GM19239 (cell line): ENCODE results near the gene GGCX.
A peak's percentile ranks its signal among the peaks of the same experiment; 100 is the strongest.
"Not testable (repeated sequence)": the region's sequence is repeated elsewhere in the genome, so short reads cannot be mapped to it uniquely, and the experiment has no call there.

Experiments
- DNase-seq: peaks from one replicate; pipeline ENCODE4 v3.0.0; 2011; ENCODE audit warnings: low spot score; ENCODE audit not compliant: insufficient read length
- FAIRE-seq: peaks from 2 replicates; lab custom pipeline; 2011; peaks lifted over from hg19 to GRCh38; lab: Jason Lieb, UNC

The GGCX gene

GRCh38 chr2:85561280-85562212 lies at the start of gene GGCX:
Gene GGCX (minus strand): TSS chr2:85561493. CDS start chr2:85561428, 65 bp downstream.
- FAIRE-seq (peak; percentile 73), DNase-seq (peak; percentile 85)

GRCh38 chr2:85607268-85608215 lies 46.2 kb upstream of the GGCX start:
- FAIRE-seq (no peak), DNase-seq (no peak)

GRCh38 chr2:85606116-85606455 lies 44.8 kb upstream of the GGCX start:
- no peak for DNase-seq
- no peak for FAIRE-seq

- FAIRE-seq (no peak), DNase-seq (no peak)
Observed at GRCh38 chr2:85605406-85606115, 44.3 kb upstream of the GGCX start.

DNA sequence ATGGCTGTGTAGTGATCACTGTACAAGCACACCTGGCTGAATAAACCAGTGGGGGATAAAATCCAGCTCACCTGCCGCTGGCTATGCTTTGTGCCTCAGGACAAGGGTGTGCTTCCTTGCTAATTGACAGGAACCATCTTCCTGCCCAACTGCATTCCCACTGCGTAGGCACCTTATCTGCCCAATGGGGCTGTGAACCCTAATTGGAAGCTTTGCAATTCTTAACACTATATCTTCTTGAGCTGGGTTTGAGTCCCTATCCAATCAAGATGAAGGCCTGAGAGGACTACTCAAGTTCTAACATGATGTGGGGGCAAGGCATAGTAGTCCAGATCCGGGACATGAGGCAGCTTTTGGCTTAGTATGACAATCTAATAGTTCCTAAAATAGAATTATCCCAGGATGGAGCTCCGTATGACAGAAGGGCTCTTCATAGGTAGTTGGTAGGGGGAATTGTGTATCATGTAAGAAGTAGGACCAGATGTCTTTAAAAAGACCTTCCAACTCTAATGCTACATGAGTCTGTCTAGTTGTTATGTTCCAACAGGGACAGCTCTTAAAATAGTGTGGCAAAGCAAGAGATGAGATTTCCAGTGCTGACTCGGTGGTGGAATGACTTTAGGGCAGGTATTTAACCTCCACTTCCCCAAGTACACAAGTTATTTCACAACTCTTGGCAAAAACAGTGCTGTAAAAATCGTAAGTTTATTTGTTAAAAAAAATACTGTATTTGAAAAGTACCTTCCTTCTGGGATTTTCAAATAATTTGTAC lies 43.5 kb upstream of the GGCX start:
- FAIRE-seq (no peak), DNase-seq (no peak)

- not testable (repeated sequence) for DNase-seq, FAIRE-seq
Observed at GRCh38 chr2:85604133-85604444, 42.8 kb upstream of the GGCX start.

DNA sequence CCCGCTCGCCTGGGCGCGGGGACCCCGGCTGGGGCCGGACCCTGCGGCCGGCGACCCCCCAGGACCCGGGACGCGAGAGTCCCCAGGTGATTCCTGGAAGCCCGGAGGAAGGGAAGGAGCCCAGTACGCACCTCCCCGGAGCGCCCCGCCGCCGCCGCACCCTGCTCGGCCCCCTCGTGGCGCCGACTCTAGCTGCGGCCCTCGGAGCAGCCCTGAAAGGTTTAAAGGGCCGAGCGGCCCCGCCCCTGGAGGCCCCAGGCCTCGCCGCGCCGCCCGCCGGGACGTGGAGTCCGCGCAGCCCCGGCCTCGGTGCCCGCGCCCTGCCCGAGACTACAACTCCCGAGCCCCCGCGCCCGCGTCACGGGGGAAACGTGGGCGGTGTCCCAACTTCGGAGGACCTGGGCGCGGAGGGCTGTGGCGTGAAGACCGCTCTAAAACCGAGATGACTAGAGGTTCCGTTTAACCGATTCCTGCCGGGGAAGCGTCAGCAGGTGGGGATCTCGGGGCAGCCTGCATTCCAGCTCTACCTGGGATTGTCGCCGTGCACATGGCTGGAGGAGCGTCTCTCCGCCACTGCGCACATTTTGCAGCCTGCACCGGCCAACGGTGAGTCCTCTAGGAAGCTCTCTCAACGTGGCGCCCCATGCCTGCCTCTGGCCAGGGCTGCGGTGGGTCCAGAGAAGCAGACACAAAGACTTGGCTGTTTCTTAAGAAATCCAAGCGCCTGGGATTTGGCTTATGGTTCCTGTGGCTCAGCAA lies 41.4 kb upstream of the GGCX start, which contains the start of gene TMEM150A:
TSS of gene TMEM150A (minus strand) at position 223 of the 759 bp plus-strand sequence. CDS start 750 bp downstream, outside the sequence.
- peak; percentile 87 for FAIRE-seq
- DNase-seq: peak; percentile 86

DNA sequence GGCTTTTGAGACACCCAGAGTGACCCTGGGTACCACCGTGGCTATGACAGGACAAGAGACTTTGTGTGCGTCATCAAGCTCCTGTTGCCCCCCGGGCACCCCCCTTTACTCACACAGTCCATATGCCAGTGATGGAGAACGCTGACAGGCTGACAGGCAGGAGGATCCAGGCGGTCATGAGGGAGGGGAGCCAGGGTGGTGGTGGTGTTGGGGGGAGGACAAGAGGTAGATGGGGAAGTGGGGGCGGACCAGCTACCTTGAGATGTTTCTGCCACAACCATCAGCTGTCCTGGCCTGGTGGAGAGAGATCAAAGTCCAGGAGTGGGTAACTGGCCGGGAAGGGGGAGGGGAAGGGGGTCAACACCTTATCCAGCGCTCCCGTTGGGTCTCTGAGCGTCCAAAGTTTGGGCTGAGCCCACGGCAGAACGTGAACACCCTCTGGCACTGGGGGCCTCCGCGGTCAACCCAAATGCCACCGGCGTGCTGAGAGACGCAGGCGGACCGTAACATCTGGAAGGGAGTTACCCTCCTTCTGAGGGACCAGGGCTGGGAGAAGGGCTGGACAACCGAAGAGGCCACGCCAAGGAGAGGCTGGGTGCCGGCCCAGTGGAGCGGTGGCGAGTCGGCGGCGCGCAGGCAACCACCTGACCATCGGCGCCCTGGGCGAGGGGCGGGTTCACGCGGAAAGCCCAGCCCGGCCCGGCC lies 40.6 kb upstream of the GGCX start:
- FAIRE-seq (no peak), DNase-seq (no peak)

DNA sequence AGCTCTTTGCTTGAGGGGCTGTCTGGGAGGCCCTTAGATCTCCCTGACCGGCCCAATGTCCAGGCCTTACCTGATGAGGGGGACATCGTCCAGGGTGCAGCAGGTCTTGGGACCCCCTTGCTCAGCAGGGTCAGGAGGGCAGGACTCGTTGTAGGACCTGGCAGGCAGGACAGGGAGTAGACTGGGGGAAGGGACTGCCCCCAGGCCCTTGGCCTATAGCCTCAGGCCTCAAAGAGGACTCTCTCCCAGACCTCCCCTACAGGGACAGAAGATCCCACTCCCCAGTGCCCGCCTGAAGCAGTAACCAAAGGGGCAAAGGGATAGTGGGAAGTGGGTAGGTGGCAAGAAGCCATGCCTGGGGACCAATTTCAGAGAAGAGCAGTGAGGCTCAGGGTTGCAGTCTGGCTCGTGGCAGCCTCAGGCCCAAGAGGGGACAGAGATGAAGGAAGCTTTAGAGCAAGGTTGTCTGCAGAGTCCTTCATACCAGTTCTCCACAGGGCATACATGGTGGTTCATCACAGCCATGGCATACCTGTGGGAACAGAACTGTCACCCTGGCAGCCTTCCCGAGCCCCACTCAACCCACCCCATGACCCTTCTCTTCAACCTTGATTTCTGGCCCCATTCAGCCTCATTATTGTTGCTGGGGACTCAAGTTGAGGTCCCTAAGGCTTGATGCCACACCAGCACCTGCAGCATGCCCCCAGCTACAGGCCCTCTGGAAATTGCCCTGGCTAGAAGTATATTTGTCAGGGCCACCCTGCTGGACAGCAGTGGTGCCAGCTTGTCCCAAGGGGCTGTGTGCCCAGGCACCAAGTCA lies 39.9 kb upstream of the GGCX start:
- DNase-seq (no peak), FAIRE-seq (no peak)

DNA sequence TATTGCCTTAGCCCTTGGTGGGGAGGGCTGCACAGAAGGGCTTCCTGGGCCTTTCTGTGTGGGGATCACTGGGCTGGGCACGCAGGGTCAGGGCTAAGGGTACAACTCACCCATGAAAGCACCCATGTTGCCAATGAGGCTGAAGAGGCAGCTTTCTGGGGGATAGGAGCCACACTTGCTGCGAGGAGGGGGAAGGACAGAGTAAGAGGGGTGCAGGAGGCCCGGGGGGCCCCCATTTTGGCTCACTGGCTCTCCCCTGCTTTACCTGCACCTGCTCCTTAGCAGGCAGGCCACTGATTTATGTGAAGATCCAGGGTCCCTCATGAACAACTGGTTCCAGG lies 38.9 kb upstream of the GGCX start:
- no peak for DNase-seq
- no peak for FAIRE-seq

- FAIRE-seq: no peak
- no peak for DNase-seq
Observed at GRCh38 chr2:85599468-85600234, 38.4 kb upstream of the GGCX start.

DNA sequence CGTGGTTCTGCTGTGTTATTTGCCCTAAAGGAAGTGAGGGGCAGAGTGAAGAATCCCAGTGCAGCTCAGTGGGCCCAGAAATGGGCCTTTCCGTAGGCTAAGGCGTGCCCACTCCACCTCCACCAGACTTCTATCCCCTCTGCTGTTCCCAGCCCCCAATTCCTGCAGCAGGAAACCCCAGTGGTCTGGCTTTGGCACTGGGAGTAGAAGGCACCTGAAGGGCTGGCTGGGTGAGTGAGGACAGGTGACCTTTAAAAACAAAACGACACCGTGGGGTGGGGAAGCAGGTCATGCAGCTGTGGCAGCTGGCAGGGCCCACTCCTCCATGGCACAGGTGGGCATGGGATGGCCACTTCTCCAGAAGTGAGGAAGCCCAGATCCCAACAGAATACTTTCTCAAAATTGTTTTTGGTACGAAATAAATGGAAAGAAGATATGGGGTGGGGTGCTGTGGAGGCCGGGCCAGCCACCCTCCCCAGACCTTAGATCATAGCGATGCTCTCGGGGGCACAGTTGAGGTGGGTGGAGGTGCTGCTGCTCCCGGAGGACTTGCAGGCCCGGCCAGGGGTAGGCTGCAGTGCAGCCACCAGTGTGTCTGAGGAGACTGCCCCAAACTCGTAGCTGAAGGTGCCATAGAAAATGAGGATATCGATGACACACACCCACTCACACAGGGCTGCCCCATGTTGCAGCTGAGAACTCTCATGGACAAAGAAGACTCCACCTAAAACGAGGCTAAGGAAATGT lies 37.5 kb upstream of the GGCX start:
- DNase-seq (no peak), FAIRE-seq (no peak)

GRCh38 chr2:85597241-85597640 lies 35.9 kb upstream of the GGCX start:
- FAIRE-seq: no peak

GRCh38 chr2:85596486-85597143 lies 35.3 kb upstream of the GGCX start:
- no peak for FAIRE-seq
- no peak for DNase-seq

More at GRCh38 chr2:85597241-85597640, 35.9 kb upstream of the GGCX start:
- DNase-seq: no peak

- DNase-seq (no peak), FAIRE-seq (peak; percentile 23)
Observed at GRCh38 chr2:85596026-85596333, 34.7 kb upstream of the GGCX start.
